ENCODE measurements around the gene RAPGEF1.
"Not testable (repeated sequence)": the region's sequence is repeated elsewhere in the genome, so short reads cannot be mapped to it uniquely, and the experiment has no call there.

The RAPGEF1 gene

GRCh38 chr9:131667576-131667975, 72.3 kb downstream of the RAPGEF1 start:
- no peak for DNase-seq

DNA sequence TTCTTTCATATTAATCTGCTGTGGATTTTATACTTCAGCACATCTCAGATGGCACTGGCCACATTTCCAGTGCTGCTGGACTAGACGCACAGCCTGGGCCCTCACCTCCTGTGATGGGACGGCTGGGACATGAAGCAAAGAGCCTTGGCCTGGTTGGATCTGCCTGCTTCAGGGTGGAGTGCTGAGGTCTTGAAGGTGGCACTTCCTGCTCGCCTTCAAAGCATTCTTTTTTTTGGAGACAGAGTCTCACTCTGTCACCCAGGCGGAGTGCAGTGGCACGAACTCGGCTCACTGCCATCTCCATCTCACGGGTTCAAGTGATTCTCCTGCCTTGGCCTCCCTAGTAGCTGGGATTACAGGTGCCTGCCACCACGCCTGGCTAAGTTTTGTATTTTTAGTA, 73.1 kb downstream of the RAPGEF1 start:
- no peak for DNase-seq

- DNase-seq: no peak
Measured at GRCh38 chr9:131666029-131666428, 73.8 kb downstream of the RAPGEF1 start.

- no peak for DNase-seq
Measured at GRCh38 chr9:131663288-131663687, 76.6 kb downstream of the RAPGEF1 start.

DNA sequence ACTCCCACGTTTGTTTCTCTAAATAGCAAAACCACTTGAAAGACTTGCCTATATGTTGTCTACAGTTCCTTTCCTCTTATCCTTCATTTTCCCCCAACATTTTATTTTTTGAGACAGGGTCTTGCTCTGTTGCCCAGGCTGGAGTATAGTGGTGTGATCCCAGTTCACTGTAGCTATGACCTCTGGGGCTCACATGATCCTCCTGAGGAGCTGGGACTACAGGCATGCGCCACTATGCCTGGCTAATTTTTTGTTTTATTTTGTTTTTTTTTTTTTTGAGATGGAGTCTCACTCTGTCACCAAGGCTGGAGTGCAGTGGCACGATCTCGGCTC, 77.6 kb downstream of the RAPGEF1 start:
- DNase-seq: not testable (repeated sequence)

DNA sequence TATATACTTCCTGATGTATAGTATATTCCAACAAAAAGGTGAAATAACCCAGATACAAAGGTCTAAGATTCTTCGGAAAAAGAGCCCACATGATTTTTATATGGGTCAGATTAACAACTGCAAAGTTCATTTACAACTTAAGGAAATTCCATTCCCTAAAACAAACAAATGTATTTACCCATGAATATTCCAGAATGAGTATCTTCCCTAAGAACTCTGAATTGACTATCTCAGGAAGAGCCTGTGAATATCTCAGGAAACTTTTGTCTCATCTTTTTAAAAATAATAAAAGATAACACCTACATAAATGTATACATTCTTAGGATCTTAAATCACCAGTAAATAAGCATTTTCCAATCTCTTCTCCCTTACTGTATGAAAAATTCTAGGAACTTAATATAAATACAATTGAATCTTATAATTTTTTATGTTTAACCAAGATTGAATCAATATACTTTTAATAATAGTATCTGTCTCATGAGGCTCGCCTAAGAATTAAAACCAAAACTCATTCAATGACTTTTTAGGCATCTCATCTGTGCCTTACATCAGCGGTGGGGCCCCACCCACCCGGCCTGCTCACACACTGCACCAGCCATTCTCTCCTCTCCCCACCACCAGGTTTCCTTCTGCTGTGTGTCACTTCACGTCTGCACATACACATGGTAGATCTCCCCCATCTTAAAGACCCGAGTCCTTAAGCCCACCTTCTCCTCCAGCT, 78.1 kb downstream of the RAPGEF1 start:
- no peak for DNase-seq

- no peak for DNase-seq
Measured at GRCh38 chr9:131660466-131661405, 79.1 kb downstream of the RAPGEF1 start.

DNA sequence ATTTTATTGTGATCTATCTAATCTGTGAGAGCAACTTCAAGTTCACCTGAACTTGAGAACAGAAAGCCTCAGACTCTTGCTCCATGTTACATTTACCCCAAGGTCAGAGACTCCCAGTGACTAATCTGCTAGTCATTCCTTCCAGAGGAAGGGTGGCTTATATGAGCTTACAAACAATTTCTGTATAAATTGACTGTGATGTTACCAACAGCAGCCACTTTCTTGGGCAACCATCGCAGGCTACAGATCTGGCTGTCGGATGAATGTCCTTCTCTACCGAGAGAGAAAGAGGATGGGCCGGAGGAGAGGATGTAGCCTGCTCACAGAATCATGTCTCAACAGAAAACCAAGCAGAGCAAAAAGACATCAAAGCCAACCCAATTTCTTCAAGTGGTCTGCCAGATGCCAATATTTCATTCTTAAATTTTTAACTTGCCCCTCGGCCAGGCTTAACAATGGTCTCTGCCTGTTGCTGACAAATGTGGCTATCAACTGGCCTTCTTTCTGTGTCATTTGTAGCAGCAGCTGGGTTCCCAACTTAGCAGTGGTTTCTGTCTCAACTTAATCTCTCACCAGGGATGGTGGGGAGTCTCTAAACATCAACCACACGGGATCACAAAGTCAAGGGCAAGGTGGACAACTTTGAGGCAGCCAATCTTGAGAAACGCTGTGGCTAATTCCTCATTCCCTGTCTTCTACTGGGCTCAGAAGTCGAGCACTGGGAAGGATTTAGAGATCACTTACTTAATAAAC, 81.3 kb downstream of the RAPGEF1 start:
- DNase-seq: no peak

DNA sequence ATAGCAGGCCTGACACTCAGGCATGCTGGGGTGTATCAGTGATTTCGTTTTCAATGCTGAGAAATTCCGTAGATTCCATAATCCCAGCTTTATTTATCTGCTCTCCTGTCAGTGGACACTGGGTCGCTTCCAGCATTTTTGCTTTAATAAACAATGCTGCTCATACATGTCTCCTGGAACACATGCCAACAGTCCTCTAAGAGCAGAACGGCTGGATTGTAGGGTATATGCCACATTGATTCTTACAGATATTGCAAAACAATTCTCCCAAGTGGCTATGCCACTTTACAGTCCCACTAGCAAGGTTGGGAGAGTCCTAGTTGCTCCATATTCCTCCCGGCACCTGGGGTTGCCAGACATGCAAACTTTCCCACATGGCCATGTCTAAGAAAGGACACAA, 81.9 kb downstream of the RAPGEF1 start:
- no peak for DNase-seq

- DNase-seq: no peak
Measured at GRCh38 chr9:131657456-131657855, 82.4 kb downstream of the RAPGEF1 start.

GRCh38 chr9:131657037-131657377, 82.9 kb downstream of the RAPGEF1 start:
- no peak for DNase-seq

- DNase-seq: peak in 1 of 2 experiments; percentile 23
Measured at GRCh38 chr9:131656356-131657036, 83.4 kb downstream of the RAPGEF1 start.

DNA sequence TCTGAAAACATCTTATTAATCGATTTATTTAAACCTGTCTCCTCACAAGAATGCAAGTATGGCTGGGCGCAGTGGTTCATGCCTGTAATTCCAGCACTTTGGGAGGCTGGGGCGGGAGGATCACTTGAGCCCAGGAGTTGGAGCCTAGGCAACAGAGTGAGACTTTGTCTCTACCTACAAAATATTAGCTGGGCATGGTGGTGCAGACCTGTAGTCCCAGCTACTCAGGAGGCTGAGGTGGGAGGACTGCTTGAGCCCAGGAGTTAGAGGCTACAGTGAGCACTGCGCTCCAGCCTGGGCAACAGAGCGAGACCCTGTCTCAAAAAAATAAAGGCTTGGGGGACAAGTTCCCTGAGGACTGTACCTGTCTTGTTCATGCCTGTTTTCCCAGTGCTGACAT, 85.5 kb downstream of the RAPGEF1 start:
- DNase-seq: not testable (repeated sequence)

DNA sequence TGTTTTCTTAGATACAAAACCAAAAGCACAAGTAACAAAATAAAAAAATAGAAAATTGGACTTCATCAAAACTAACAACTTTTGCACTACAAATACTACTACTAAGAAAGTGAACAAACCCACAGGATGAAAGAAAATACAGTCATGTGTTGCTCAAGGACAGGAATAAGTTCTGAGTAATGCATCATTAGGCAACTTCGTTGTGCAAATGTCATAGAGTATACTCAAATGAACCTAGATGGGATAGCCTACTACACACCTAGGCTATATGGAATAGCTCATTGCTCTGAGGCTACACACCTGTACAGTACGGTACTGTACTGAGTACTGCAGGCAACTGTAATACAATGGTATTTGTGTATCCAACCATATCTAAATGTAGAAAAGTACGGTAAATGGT, 88.3 kb downstream of the RAPGEF1 start:
- no peak for DNase-seq

DNA sequence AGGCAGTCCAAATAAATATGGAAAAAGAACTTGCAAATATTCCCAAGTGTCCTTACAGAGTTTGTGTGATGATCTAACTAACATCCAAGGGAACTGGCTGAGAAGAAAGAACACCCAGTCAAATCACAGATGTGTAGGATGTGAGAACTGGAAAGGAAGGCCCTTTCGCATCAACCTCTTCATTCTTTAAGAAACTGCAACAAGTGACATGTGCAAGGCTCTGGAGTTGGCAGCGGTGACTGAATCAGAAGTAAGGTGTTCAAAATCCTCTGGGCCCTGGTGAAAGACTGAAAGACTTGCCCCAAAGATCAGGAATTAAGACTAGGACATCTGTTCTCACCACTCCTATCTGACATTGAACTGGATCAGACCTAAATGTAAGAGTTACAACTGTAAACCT, 88.7 kb downstream of the RAPGEF1 start:
- DNase-seq: no peak

- DNase-seq: no peak
Measured at GRCh38 chr9:131650254-131650653, 89.6 kb downstream of the RAPGEF1 start.

DNA sequence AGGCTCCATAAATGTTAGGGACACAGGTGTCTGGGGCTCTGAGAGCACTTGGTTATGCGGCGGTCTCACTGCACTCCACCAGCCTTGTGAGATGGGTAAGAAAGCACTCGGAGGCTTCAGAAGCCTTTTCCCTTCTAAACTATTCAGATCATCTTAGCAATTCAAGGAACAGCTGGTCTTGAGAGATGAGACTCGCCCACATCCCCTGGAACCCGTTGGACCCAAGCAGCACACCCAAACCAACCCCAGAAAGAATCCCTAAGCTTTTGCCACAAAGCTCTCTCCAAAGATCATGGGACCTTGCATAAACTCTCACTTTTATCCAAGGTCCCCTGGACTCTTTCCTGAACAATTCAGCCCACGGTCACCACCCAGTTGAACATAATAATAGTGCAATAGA, 90.2 kb downstream of the RAPGEF1 start:
- DNase-seq: no peak

DNA sequence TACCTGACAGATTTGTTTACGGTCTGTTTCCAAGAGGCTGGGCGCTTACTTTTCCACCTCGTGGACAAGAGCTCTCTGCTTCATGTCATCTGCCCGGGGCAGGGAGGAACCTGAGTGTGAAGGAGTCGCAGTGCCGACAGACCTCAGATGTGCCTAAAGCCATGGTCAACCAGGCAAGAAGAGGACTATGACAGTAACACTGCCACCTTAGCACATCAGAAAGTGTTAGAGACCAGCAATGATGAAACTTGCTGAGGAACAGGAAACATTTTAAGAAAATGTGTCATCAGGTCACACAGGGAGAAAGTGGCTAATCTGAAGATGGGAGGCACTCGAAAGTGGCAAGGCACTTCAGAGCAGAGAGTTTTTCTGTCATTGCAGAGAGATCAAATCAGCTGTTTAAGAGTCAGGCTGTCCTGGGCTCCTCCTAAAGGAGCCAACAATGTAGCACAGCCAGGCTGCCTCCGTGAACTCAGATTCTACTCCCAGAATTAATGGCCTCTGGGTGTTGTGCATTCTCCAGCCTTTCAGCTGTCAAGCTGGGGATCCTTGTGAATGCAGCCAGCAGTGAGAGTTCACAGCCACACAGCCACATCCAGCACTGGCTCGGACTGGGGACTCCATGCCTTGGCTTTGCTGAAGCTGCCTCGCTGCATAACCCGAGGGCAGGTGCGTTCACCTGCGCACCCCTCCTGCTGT, 94.6 kb downstream of the RAPGEF1 start:
- DNase-seq: no peak

DNA sequence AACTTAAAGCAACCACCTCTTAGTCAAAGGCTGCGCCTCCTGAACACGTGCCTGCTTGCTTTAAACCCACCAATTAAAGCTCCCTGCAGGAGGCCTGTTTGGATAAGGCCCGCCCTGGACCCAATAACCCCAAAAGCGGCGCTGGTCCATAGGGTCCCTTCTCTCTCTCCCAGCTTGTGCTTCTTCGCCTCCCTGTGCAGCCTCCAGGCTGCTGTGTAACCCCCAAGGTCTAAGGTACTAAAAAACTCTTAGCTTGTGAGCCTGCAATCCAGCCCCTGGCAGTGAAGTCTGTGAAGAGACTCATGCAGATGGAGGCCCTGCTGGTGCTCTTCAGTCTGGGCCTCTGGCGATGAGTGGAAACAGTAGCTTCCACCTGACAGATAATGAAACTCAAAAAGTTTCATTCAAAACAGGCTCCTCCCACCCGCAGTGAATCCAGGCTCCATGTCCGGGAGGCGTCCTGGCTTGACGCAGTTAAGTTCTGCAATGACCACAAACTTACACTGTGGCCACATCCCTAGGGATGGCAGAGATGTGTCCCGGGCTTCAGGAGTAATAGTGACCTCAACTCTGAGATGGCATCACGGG, 97.3 kb downstream of the RAPGEF1 start:
- DNase-seq: no peak

GRCh38 chr9:131641618-131642495, 98.0 kb downstream of the RAPGEF1 start:
- DNase-seq: no peak
